GM18505 (cell line): ENCODE data around the gene SRRD.
A peak's percentile ranks its signal among the peaks of the same experiment; 100 is the strongest.

Source experiments
- ATAC-seq: cut with Tn5 transposase; IDR thresholded peaks from one replicate; pipeline ENCODE4 v1.9.1; 2021; ENCODE audit not compliant: unreplicated experiment
- POLR2A ChIP-seq: IDR thresholded peaks from 4 replicates; pipeline ENCODE4 v1.6.1; 2011; ENCODE audit warnings: borderline replicate concordance; ENCODE audit not compliant: insufficient read depth, insufficient read length; ENCODE audit errors: extremely low read depth

SRRD gene

GRCh38 chr22:26464312-26464711 lies 19.4 kb upstream of the SRRD start:
- no peak for ATAC-seq
- no peak for TF ChIP-seq POLR2A

DNA sequence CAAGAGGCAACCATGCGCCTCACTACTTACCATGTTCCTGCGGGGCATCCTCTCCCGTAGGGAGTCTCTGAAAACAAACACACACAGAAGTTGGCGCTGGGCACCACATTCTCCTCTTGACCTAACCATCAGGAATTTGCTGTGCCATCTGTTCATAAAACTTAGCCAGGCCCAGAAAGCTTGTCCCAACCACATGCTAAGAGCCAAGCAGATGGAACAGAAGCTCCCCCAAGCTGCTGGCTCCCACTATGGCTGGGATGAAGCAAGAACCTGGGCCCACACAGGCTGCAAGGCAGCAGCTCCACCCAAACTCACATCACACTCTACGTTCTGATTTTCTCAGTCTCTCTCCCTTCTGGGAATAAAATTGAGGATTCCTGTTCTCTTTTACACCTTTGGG lies 17.5 kb upstream of the SRRD start:
- no peak for ATAC-seq
- TF ChIP-seq POLR2A = no peak

GRCh38 chr22:26470807-26471206 lies 12.9 kb upstream of the SRRD start:
- ATAC-seq = no peak
- no peak for TF ChIP-seq POLR2A

DNA sequence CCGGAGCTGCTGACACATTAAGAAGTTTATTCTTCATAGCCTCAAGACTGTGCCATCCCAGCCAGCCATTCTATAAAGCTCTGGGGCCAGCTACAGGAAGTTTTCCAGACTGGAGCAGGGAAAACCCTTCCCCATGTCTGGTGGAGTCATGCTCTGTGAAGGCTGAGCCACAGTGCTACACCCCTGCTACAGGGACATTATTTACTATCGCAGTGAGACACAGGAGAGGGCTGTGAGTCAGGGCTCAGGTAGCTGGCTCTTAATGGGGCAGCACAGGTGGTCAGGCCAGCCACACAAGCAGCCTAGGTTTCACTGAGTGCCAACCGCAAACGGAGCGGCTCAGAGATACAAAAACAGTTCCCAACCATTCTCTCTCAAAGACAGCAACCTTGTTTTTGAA lies 12.2 kb upstream of the SRRD start:
- no peak for TF ChIP-seq POLR2A
- no peak for ATAC-seq

GRCh38 chr22:26474682-26475081 lies 9.0 kb upstream of the SRRD start:
- no peak for TF ChIP-seq POLR2A
- ATAC-seq = no peak

- no peak for TF ChIP-seq POLR2A
- no peak for ATAC-seq
Observed at GRCh38 chr22:26476705-26477340, 6.9 kb upstream of the SRRD start.

- no peak for TF ChIP-seq POLR2A
- no peak for ATAC-seq
Observed at GRCh38 chr22:26477341-26477731, 6.3 kb upstream of the SRRD start.

- TF ChIP-seq POLR2A = no peak
- ATAC-seq = no peak
Observed at GRCh38 chr22:26479043-26479791, 4.5 kb upstream of the SRRD start.

DNA sequence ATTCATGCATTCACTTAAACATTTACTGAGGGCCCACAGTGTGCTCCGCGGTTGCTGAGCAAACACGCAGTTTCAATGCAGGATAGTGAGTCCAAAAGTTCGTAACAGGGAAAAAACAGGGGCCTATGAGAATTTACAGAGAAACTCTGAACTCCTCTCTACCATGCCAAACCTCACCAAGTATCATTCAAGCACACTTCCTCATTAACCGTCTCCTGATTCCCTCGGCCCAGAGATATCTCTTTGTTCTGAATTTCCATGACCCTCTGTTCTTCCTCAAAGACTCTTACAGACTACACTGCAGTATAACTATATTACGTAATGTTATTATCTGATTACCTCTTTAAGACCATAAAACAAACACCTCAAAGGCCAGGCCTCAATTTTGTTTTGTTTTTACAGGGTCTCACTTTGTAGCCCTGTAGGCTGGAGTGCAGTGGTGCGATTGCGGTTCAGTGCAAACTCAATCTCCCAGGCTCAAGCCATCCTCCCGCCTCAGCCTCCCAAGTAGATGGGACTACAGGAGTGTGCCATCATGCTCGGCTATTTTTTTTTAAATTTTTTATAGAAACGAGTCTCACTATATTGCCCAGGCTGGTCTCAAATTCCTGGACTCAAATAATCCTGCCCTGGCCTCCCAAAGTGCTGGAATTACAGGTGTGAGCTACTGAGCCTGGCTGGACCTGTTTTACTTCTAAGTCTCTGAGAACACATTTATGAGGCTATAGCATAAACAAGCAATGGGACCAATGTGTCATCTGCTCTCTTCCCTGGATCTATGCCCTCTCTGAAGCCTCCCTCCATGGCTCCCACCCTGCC lies 3.7 kb upstream of the SRRD start:
- ATAC-seq = no peak
- TF ChIP-seq POLR2A = no peak

DNA sequence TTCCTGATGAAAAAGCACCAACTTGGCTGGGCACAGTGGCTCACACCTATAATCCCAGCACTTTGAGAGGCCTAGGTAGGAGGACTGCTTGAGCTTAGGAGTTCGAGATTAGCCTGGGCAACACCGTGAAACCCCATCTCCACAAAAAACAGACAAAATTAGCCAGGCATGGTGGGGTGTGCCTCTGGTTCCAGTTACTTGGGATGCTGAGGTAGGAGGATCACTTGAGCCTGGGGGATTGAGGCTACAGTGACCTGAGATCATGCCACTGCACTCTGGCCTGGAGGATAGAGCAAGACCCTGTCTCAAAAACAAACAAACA lies 3.1 kb upstream of the SRRD start:
- ATAC-seq = no peak
- TF ChIP-seq POLR2A = no peak

DNA sequence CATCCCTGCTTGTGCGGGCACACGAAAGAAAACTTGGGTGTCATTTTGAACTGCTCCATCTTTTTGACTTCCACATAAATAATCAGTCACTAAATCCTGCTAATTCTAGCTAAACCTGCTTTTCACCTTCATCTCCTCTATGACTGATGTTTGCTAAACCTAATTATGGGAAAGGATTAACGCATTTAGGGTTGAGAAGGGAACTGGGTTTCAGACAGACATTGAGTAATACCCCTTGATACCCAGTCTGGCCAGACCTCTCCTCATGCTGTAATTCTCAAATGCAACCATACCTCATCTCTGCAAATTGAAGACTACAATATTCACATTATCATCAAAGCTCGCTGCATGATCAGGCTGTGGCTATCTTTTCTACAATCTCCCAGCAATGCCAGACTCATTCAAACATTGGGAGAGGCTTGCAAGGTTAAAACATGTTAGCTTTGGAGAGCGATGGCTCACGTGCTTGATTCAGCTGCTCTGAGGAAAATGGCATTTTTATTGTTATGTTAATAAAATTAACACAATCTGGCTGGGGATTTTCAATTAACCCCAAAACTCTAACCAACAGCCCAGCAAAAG lies 2.5 kb upstream of the SRRD start:
- ATAC-seq = no peak
- TF ChIP-seq POLR2A = no peak

- ATAC-seq = no peak
Observed at GRCh38 chr22:26481694-26482093, 2.0 kb upstream of the SRRD start.

DNA sequence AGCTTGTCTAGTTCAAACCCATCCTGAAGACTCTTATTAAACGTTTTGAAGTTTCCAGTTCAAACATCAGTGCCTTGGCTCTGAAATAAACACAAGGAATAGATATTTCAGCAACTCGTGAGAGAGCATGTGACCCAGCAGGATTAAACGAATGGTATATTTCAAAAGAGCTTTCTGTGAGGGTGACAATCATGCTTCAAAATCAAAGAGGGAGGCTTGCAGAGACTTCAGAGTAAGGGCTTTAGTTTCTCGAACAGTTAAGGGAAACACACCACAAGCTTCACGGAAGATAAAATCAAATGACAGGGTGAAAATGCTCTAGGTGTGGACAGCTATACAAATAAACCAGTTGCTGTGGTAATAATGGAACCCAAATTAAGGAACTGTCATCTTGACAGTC lies 1.5 kb upstream of the SRRD start:
- TF ChIP-seq POLR2A = no peak
- no peak for ATAC-seq

More at GRCh38 chr22:26481694-26482093, 2.0 kb upstream of the SRRD start:
- TF ChIP-seq POLR2A = peak; percentile 38
